ENCODE results near the gene ARHGEF25.
A peak's percentile ranks its signal among the peaks of the same experiment; 100 is the strongest.

The ARHGEF25 gene

GRCh38 chr12:57615637-57616036 lies 4.4 kb downstream of the ARHGEF25 start (continued):
- TF ChIP-seq, protein P1, sequence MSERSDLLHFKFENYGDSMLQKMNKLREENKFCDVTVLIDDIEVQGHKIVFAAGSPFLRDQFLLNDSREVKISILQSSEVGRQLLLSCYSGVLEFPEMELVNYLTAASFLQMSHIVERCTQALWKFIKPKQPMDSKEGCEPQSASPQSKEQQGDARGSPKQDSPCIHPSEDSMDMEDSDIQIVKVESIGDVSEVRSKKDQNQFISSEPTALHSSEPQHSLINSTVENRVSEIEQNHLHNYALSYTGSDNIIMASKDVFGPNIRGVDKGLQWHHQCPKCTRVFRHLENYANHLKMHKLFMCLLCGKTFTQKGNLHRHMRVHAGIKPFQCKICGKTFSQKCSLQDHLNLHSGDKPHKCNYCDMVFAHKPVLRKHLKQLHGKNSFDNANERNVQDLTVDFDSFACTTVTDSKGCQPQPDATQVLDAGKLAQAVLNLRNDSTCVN (tag by site-specific recombination; optimal IDR thresholded peaks at IDR 0.05): no peak
- TF ChIP-seq ZNF148 (tag by site-specific recombination; IDR thresholded peaks at IDR 0.05; ENCODE audit: borderline replicate concordance) (no peak), ZNF585B (tag by site-specific recombination; IDR thresholded peaks at IDR 0.05) (no peak), WT1 (tag by site-specific recombination; IDR thresholded peaks at IDR 0.05) (no peak), TCF7L2 (IDR thresholded peaks at IDR 0.05; ENCODE audit: borderline replicate concordance, low read depth, low read length) (no peak), ZNF707 (tag by site-specific recombination; IDR thresholded peaks at IDR 0.05) (no peak)
- TF ChIP-seq, protein P2, sequence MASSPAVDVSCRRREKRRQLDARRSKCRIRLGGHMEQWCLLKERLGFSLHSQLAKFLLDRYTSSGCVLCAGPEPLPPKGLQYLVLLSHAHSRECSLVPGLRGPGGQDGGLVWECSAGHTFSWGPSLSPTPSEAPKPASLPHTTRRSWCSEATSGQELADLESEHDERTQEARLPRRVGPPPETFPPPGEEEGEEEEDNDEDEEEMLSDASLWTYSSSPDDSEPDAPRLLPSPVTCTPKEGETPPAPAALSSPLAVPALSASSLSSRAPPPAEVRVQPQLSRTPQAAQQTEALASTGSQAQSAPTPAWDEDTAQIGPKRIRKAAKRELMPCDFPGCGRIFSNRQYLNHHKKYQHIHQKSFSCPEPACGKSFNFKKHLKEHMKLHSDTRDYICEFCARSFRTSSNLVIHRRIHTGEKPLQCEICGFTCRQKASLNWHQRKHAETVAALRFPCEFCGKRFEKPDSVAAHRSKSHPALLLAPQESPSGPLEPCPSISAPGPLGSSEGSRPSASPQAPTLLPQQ (tag by site-specific recombination; IDR thresholded peaks at IDR 0.05): no peak

DNA sequence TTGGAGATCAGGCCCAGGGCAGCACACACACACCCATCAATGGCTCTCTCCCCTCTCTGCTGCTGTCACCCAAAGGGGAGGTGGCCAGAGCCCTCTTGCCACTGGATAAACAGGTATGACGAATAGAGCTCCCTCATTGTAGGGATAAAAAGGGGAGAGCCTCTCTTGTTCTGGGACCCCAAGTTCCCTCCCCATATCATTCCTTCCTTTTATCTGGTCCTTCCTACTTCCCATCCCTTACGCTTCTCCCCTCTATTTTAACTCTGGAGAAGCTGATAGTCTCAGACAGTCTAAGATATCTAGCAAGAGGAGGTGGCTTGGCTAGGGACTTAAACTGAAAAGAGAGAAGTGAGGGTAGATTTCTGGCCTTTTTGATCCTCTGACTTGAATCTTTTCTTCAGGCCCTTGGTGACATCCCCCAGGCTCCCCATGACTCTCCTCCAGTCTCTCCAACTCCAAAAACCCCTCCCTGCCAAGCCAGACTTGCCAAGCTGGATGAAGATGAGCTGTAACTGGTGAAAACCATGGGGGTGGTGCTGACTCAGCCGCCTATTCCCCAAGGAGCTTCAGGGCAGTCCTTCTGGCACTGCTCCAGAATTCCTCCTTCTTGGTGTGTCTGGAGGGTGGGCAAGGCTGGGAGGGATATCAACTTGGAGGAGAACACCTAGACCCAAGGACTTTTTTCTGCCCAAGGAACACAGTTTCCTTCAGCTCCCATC lies 5.3 kb downstream of the ARHGEF25 start:
- H3K27ac ChIP-seq (ENCODE audit: extremely low read depth, low read depth, low read length): no peak overlapping the region
- no peak overlapping the region for H3K4me3 ChIP-seq (ENCODE audit: low read depth, low read length)
- H3K9me3 ChIP-seq (ENCODE audit: control insufficient read depth, insufficient read depth, low read depth, low read length): no peaks in the 10 kb centered on the region
- ChIA-PET POLR2A (interaction anchor here (0.6 to 2.3 kb wide), 2 partner anchors 11 to 25 kb away, joined by 3 to 7 read pairs; no protein-coding TSS in a partner anchor), CTCF (interaction anchor here (0.9 to 5.7 kb wide), 3 partner anchors 21 to 110 kb away, joined by 3 to 54 read pairs (median 9); no protein-coding TSS in a partner anchor)
- no peak for TF ChIP-seq ZNF148 (tag by site-specific recombination; IDR thresholded peaks at IDR 0.05; ENCODE audit: borderline replicate concordance)
- no peak for TF ChIP-seq ZFHX2 (tag by site-specific recombination; conservative IDR thresholded peaks at IDR 0.05)
- no peak for TF ChIP-seq GLIS2 (tag by site-specific recombination; IDR thresholded peaks at IDR 0.05)
- TF ChIP-seq ZBTB6 (tag by site-specific recombination; IDR thresholded peaks at IDR 0.05): no peak
- no peak for TF ChIP-seq FEZF1 (tag by site-specific recombination; IDR thresholded peaks at IDR 0.05)
- no peak for TF ChIP-seq ZNF600 (tag by site-specific recombination; IDR thresholded peaks at IDR 0.05)
- TF ChIP-seq ZNF335 (tag by site-specific recombination; conservative IDR thresholded peaks at IDR 0.05): no peak
- peak; percentile 54; the same call in 1 of the 2 replicates for TF ChIP-seq EGR2 (tag by site-specific recombination; IDR thresholded peaks at IDR 0.05; ENCODE audit: low read depth)
- no peak for TF ChIP-seq ZNF121 (tag by site-specific recombination; IDR thresholded peaks at IDR 0.05)
- TF ChIP-seq, protein P3, sequence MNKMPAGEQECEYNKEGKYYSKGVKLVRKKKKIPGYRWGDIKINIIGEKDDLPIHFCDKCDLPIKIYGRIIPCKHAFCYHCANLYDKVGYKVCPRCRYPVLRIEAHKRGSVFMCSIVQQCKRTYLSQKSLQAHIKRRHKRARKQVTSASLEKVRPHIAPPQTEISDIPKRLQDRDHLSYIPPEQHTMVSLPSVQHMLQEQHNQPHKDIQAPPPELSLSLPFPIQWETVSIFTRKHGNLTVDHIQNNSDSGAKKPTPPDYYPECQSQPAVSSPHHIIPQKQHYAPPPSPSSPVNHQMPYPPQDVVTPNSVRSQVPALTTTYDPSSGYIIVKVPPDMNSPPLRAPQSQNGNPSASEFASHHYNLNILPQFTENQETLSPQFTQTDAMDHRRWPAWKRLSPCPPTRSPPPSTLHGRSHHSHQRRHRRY (tag by site-specific recombination; IDR thresholded peaks at IDR 0.05): no peak
- TF ChIP-seq ZNF426 (tag by site-specific recombination; IDR thresholded peaks at IDR 0.05): no peak
- no peak for TF ChIP-seq ZNF488 (tag by site-specific recombination; IDR thresholded peaks at IDR 0.05)
- no peak for TF ChIP-seq BCL11B (tag by site-specific recombination; IDR thresholded peaks at IDR 0.05; ENCODE audit: low read depth)
- no peak for TF ChIP-seq ZNF341 (tag by site-specific recombination; IDR thresholded peaks at IDR 0.05; ENCODE audit: low read depth)
- TF ChIP-seq, protein P4, sequence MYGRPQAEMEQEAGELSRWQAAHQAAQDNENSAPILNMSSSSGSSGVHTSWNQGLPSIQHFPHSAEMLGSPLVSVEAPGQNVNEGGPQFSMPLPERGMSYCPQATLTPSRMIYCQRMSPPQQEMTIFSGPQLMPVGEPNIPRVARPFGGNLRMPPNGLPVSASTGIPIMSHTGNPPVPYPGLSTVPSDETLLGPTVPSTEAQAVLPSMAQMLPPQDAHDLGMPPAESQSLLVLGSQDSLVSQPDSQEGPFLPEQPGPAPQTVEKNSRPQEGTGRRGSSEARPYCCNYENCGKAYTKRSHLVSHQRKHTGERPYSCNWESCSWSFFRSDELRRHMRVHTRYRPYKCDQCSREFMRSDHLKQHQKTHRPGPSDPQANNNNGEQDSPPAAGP (tag by site-specific recombination; IDR thresholded peaks at IDR 0.05): peak; percentile 89
- H3K36me3 ChIP-seq (ENCODE audit: control insufficient read depth in 2 of 2, insufficient read depth in 1 of 2, low read length in 2 of 2): peaks cover 0 to 57% of the 10 kb centered on the region in 2 experiments; a peak in 1 of 3 replicates
- peaks cover 2% of the 10 kb centered on the region; the same call in 1 of the 2 replicates for H3K4me1 ChIP-seq (ENCODE audit: control insufficient read depth, insufficient read depth, low read length)

Data from HEK293 (cell line).